Measurements from ENCODE around the gene JAKMIP1. TPM values are rescaled to one million over a fixed set of nuclear protein-coding genes. Genes with fewer than 3 reads are reported as not detected.

JAKMIP1 gene
- total RNA-seq, 1 donor from 2014 or later, result not detected

DNA sequence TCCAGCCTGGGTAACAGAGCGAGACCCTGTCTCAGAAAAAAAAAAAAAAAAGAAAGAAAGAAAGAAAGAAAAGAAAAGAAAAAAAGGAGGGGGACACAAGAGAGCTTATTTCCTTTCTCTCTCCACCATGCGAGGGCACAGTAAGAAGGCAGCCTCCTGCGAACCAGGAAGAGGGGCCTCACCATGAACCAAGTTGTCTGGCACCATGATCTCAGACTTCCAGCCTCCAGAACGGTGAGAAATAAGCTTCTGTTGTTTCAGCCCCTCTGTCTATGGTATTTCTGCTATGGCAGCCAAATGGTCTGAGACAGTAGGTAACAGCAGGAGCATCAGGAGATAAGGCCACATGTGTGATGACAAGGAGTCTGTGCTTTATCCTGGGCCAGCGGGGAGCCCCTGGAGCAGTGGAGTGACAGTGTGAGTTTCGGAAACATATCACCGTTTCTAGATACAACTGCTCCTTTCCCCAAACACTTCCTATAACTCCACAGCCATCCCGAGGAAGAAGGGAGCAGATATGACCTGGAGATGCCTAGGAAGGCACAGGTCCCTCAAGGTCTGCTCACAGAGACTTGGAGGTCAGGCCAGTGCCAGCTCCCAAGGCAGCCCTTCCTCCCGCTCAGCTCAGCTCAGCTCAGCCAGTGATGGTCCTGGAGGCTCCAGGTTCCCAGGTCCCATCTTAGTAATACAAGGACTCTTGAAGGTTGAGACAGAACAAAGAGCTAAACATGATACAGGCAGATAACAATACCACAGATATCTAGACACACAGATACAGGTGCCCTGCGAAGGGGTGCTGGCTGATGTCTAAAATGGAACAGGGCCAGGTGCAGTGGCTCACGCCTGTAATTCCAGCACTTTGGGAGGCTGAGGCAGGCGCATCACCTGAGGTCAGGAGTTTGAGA lies 17.7 kb downstream of the JAKMIP1 start:
- DNase-seq (ENCODE audit: low read depth), result no peak

DNA sequence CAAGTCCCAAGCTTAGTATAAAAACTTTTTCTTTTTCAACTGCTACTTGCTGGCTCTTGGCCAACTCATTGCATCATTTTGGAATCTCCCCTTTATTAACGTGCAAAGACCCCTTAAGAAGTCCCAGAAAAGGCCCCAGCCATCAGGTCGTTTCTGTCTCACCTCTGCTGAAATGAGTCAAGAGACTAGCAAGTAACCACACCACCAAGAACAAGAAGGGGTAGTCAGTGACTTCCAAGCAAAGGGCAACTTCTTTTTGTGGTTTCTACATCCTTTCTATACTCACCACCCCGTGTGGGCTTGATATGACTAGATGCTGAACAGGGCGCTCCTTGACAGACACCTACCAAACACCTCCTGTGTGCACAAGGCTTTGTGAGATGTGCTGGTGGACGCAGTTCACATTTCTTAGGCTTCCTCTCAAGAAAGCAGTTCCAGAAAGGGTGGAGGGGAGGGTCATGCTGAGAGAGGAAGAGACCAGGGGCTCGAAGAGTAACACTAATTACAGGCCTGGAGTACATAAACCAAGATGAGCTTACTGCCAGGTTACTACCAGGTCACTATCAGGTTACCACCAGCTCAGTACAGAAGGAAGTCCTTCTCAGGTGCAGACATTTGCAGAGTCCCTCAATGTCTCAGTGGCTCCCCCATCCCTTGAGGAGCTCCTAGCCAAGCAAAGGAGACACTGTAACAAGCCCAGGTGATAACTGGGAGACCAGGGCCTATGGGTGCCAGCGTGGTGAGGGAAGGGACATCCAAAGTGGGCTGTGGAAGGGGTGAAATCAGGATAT lies 19.3 kb downstream of the JAKMIP1 start:
- no peak for DNase-seq (ENCODE audit: low read depth)

DNA sequence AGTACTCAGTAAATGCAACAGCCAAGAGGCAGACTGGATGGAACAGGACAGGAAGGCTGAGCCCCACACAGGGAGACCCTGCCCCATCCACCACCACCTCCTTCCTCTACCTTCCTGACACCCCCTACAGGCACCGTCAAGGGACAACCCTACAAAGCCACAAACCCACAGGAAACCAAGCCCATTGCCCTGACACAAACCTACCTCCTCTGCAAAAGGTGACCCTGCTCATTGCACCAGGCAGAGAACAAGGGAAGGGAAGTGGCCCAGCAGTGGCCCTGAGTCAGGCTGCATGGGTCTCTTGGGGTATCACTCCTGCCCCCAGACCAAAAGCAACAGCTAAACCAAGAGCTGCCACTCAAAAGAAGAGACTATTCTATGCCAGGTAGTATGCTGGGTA lies 21.0 kb downstream of the JAKMIP1 start:
- no peak for DNase-seq (ENCODE audit: low read depth)

DNA sequence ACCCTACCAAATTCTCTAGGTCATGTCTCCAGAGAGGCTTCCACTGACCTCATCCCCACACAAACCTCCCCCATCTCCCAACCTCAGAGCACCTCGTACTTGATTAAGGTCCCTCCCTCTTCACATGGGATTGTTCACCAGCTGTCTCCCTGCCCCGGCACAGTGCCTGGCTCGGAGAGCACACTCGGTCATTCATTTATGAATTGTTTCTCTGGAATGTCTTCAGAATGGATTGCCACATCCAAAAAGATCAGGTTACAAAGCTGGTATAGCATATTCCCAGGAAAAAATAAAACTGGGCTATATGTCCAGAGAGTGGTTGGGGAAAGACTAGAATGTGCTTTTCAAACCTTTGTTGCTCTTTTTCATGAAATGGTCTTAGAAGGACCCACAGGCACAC lies 21.6 kb downstream of the JAKMIP1 start:
- no peak for DNase-seq (ENCODE audit: low read depth)

DNA sequence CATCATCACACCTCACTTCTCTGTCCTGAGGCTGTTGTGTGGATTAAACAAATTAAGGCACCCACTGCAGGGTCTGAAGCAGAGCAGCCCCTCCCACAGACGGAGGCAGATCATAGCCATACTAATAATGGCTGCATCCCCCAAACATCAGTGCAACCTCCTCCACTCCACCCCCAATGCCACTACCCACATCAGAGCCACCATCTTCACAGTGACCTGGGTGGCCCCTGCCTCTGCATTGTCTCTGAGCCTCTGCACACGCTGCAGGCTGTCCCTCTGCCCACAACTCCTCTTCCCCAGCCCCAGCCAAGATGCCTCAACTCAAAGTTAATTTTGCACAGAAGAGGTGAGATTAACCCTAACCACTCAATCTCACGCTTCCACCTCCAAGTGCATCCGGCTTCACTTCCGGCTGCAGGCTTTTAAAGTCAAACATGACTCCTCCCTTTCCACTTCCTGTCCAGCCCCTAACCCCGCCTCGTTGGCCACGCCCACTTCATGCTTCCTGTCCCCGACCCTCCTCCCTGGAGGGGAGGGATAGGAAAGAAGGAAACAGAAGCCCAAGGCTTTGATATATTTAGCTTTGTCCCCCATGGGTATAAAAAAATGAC lies 22.7 kb downstream of the JAKMIP1 start:
- no peak for DNase-seq (ENCODE audit: low read depth)

GRCh38 chr4:6175426-6175825 lies 24.9 kb downstream of the JAKMIP1 start:
- DNase-seq (ENCODE audit: low read depth), result no peak

DNA sequence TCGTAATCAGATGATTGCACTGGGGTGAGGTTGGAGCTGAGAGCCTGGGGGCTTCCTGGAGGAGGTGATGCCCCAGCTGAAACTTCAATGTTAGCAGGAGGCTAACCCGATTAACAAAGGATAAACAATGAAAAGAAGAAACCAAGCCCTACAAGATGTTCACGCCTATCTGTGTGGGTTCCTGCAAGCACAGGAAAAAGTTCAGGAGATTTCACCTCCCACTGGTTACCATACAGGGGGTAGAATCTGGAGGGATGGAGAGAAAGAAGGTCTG lies 27.5 kb downstream of the JAKMIP1 start:
- no peak for DNase-seq (ENCODE audit: low read depth)

DNA sequence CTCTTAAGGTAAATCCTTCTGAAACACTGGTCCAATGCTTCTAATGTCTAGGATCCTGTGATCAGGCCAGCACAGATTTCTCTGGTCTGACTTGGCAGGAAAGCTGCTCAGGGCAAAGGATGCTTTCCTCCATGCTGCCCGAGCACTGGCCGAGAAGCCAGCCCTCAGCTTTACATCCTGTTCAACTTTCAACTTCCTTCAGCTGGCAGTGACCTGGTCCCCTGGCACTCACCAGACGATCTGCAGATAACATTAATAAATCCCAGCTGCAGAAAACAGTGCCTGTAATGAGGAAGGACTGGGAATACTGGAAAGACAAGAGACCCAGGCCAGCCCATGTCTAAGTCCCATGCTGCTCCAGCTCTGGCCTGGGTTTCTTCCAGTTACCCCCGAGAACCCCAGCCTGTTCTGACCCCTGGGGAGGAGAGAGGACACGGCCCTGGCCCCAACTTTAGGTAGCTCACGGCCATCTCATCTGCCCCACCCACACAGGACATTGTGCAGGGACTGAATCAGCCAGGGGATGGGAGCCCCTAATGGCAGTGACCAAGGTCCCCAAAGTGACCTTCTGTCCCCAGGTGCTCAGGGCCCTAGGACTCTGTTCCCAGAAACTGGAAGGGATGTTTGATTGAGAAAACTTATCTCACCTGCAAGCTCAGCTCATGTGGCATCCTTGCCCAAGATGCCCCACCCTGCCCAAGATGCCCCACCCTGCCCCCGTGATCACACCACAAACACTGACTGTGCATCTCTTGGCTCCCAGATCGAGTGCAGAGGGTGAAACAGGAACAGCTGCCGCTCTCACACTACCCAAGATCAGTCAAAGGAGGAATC lies 28.0 kb downstream of the JAKMIP1 start:
- peak; percentile 19 for DNase-seq (ENCODE audit: low read depth)

GRCh38 chr4:6169239-6169638 lies 31.1 kb downstream of the JAKMIP1 start:
- DNase-seq (ENCODE audit: low read depth), result no peak

GRCh38 chr4:6165766-6166165 lies 34.6 kb downstream of the JAKMIP1 start:
- DNase-seq (ENCODE audit: low read depth), result no peak

GRCh38 chr4:6162885-6163284 lies 37.5 kb downstream of the JAKMIP1 start:
- DNase-seq (ENCODE audit: low read depth), result no peak

DNA sequence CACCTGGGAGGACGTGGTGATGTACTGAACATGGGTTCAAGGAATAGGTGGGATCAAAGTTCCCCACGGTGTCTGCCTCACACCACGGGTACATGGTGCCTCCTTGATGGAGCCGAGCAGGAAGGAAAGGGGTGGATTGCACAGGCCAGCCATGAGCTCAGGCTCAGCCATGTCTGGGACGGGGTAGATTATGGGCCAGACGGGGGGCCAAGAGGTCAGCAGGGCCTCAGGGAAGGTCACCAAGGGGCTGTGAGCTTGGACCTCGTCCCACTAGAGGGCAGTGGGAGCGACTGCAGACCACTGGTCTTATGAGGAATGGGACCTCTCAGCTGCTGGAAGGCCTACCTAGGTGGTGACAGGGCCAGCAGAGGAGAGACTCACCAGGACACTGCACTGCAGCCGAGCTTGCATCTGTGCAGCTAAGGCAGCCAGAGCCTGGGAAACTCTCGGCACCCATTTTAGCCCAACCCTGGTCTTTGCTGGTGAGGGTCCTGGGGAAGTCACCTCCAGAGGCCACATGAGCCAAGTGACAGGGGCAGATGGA lies 38.4 kb downstream of the JAKMIP1 start:
- no peak for DNase-seq (ENCODE audit: low read depth)

GRCh38 chr4:6160536-6160935 lies 39.8 kb downstream of the JAKMIP1 start:
- DNase-seq (ENCODE audit: low read depth), result no peak

- no peak for DNase-seq (ENCODE audit: low read depth)
Measured at GRCh38 chr4:6157926-6158325, 42.4 kb downstream of the JAKMIP1 start.

- DNase-seq (ENCODE audit: low read depth), result no peak
Measured at GRCh38 chr4:6155996-6156750, 44.2 kb downstream of the JAKMIP1 start.

- no peak for DNase-seq (ENCODE audit: low read depth)
Measured at GRCh38 chr4:6154875-6155274, 45.5 kb downstream of the JAKMIP1 start.

- no peak for DNase-seq (ENCODE audit: low read depth)
Measured at GRCh38 chr4:6153874-6154273, 46.5 kb downstream of the JAKMIP1 start.

GRCh38 chr4:6152869-6153705 lies 47.3 kb downstream of the JAKMIP1 start:
- no peak for DNase-seq (ENCODE audit: low read depth)

DNA sequence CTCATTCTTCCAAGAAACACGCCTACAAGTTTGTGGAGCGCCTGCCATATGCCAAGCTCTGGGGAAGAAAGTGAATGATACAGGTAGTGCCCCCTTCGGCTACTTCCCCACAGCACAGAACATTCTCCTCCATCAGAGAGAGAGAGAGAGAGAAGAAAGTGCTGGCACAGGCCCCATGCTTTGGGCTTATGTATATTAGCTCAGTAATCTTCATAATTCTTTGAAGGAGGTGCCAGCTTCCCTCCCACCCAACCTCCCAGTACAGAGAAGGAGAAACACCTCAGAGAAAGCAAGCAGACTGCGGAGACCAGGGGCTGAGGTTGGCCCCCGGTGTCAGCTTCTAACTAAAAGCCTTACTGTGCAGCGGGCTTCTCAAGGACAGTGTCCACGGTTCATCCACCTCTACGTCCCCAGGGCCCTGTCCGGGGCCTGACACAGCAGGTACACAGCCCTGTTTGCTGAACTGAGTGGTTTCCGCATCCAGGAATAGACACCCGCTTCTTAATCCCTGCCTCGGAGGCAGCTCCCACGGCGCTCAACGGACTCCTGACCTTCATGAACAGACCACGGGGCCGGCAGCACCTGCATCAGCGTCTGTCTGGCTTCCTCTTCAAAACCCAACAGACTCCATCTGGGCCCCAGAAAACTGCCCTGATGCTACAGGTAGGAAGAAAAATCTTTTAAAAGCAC lies 50.2 kb downstream of the JAKMIP1 start:
- no peak for DNase-seq (ENCODE audit: low read depth)

All from myocyte (in vitro differentiated cells).